Measurements from ENCODE around the gene CC2D1A. TPM values are rescaled to one million over a fixed set of nuclear protein-coding genes. Genes with fewer than 3 reads are reported as not detected.

Gene CC2D1A
- total RNA-seq, 1 donor from 2014 or later = 128 TPM

DNA sequence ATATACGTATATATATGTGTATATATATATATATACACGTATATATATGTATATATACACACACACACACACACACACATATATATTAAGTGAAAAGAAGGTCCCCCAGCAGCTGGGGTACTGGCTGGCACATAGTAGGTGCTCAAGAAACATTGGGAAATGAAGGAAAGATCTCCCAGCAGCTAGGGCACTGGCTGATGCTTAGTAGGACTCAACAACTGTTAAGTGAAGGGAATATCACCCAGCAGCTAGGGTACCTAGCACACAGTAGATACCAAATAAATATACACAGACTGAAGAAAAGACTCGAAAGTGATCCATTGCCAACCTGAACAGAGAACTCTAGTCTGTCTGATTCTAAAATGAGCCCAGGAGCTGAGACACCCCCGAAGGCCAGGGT is 20.0 kb downstream of the CC2D1A start:
- intact Hi-C loops (cut with DNase I) = no loop called here
- no peak for DNase-seq (ENCODE audit: low spot score in 2 of 2)

GRCh38 chr19:13926715-13927114 is 20.7 kb downstream of the CC2D1A start:
- Histone ChIP-seq H3K4me3 (no peak overlapping the region), H3K9me3 (no peaks in the 10 kb centered on the region), H3K27me3 (no peaks in the 10 kb centered on the region), H3K27ac (no peak overlapping the region), H3K4me1 (no peaks in the 10 kb centered on the region), H3K36me3 (peaks cover 48 to 58% of the 10 kb centered on the region in 2 donors)
- intact Hi-C loops (cut with DNase I) = no loop called here
- TF ChIP-seq, protein P1, sequence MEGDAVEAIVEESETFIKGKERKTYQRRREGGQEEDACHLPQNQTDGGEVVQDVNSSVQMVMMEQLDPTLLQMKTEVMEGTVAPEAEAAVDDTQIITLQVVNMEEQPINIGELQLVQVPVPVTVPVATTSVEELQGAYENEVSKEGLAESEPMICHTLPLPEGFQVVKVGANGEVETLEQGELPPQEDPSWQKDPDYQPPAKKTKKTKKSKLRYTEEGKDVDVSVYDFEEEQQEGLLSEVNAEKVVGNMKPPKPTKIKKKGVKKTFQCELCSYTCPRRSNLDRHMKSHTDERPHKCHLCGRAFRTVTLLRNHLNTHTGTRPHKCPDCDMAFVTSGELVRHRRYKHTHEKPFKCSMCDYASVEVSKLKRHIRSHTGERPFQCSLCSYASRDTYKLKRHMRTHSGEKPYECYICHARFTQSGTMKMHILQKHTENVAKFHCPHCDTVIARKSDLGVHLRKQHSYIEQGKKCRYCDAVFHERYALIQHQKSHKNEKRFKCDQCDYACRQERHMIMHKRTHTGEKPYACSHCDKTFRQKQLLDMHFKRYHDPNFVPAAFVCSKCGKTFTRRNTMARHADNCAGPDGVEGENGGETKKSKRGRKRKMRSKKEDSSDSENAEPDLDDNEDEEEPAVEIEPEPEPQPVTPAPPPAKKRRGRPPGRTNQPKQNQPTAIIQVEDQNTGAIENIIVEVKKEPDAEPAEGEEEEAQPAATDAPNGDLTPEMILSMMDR (IDR thresholded peaks at IDR 0.05) = no peak
- DNase-seq (ENCODE audit: low spot score in 2 of 2) = no peak

More for the DNA sequence above, 20.0 kb downstream of the CC2D1A start:
- Histone ChIP-seq H3K27me3 (no peaks in the 10 kb centered on the region), H3K9me3 (no peaks in the 10 kb centered on the region), H3K27ac (no peak overlapping the region), H3K4me3 (no peak overlapping the region), H3K4me1 (no peaks in the 10 kb centered on the region), H3K36me3 (peaks cover 50 to 60% of the 10 kb centered on the region in 2 donors)
- TF ChIP-seq, protein P1 (IDR thresholded peaks at IDR 0.05) = no peak

GRCh38 chr19:13929340-13929739 is 23.3 kb downstream of the CC2D1A start:
- H3K27ac ChIP-seq = no peak overlapping the region
- H3K9me3 ChIP-seq = no peaks in the 10 kb centered on the region
- no peaks in the 10 kb centered on the region for H3K27me3 ChIP-seq
- DNase-seq (ENCODE audit: low spot score in 2 of 2) = no peak
- H3K36me3 ChIP-seq = peaks cover 34 to 42% of the 10 kb centered on the region in 2 donors
- no peak overlapping the region for H3K4me3 ChIP-seq
- TF ChIP-seq, protein P1 (IDR thresholded peaks at IDR 0.05) = no peak
- H3K4me1 ChIP-seq = no peaks in the 10 kb centered on the region
- intact Hi-C loops (cut with DNase I) = no loop called here

GRCh38 chr19:13929956-13930355 is 24.0 kb downstream of the CC2D1A start:
- no peak overlapping the region for H3K4me3 ChIP-seq
- H3K9me3 ChIP-seq = no peaks in the 10 kb centered on the region
- H3K4me1 ChIP-seq = no peaks in the 10 kb centered on the region
- no peak overlapping the region for H3K27ac ChIP-seq
- TF ChIP-seq, protein P1 (IDR thresholded peaks at IDR 0.05) = no peak
- H3K27me3 ChIP-seq = no peaks in the 10 kb centered on the region
- H3K36me3 ChIP-seq = peaks cover 28 to 40% of the 10 kb centered on the region in 2 donors
- DNase-seq (ENCODE audit: low spot score in 2 of 2) = no peak
- intact Hi-C loops (cut with DNase I) = no loop called here

- DNase-seq (ENCODE audit: low spot score in 2 of 2) = no peak
- intact Hi-C loops (cut with DNase I) = no loop called here
- H3K9me3 ChIP-seq = no peaks in the 10 kb centered on the region
- H3K36me3 ChIP-seq = peaks cover 25 to 35% of the 10 kb centered on the region in 2 donors
- no peak overlapping the region for H3K4me3 ChIP-seq
- H3K27me3 ChIP-seq = no peaks in the 10 kb centered on the region
- H3K4me1 ChIP-seq = no peaks in the 10 kb centered on the region
- TF ChIP-seq, protein P1 (IDR thresholded peaks at IDR 0.05) = no peak
- no peak overlapping the region for H3K27ac ChIP-seq
These were observed 24.4 kb downstream of the CC2D1A start for GRCh38 chr19:13930402-13930801.
